ENCODE data around the gene NT5C1A. TPM values are rescaled to one million over a fixed set of nuclear protein-coding genes. Genes with fewer than 3 reads are reported as not detected.

The NT5C1A gene
- polyA plus RNA-seq, 2 of the 4 experiments (the other 2 are of a cell fraction) = not detected

DNA sequence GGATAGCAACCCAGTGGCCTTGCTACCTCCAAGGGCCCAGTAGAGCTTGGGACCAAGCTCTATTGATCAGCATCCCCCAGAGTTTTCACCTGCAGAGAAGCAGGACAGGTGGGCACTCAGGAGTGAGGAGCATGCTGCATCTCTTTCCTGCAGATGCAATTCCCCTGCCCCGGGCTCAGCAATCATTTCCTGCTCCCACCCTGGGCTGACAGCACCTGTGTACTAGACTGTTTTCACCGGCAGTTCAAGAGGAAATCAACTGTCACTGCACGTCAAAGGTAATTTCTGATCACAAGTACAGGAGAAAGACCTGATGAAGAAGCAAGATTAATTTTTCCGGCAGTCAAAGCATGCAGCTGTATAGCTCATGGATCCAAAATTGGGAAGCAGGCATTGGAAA, 8.8 kb upstream of the NT5C1A start:
- H3K4me1 ChIP-seq = peaks cover 4% of the 10 kb centered on the region; the same call in 1 of the 3 replicates
- no peak overlapping the region for H3K27ac ChIP-seq
- no peak overlapping the region for H3K4me3 ChIP-seq
- WGBS (ENCODE audit: missing lambda C conversion rate) = 59% methylated on average over 4 of the region's 4 CpGs
- ATAC-seq (no peak), FAIRE-seq (no peak), DNase-seq (ENCODE audit: low read depth in 1 of 2, low spot score in 1 of 2) (no peak)
- no peaks in the 10 kb centered on the region for H3K9me3 ChIP-seq
- H3K4me2 ChIP-seq = no peak overlapping the region
- ChIA-PET CTCF (interaction anchor here (1.5 to 2.2 kb wide), 4 partner anchors 14 to 75 kb away, joined by 4 to 8 read pairs (median 6); no protein-coding TSS in a partner anchor), POLR2A (interaction anchor here (1.3 kb wide), 1 partner anchor 10 kb away, joined by 3 read pairs; the partner anchor contains the start of gene HPCAL4)
- TF ChIP-seq RCOR1 (IDR thresholded peaks at IDR 0.05; ENCODE audit: low read depth, low read length) = no peak
- TF ChIP-seq CHD2 (IDR thresholded peaks at IDR 0.05; ENCODE audit: low read length, partially characterized antibody) = no peak
- TF ChIP-seq MAFK (IDR thresholded peaks at IDR 0.05; ENCODE audit: partially characterized antibody) = no peak
- no peak for TF ChIP-seq ZC3H11A (IDR thresholded peaks at IDR 0.05)
- no peak for TF ChIP-seq HDAC2 (IDR thresholded peaks at IDR 0.05)
- no peak for TF ChIP-seq ZNF302 (CRISPR knock-in tag; IDR thresholded peaks at IDR 0.05)
- no peak for TF ChIP-seq MAZ (IDR thresholded peaks at IDR 0.05; ENCODE audit: borderline replicate concordance, low read depth, low read length)
- TF ChIP-seq HOXA7 (CRISPR knock-in tag; IDR thresholded peaks at IDR 0.05) = no peak
- TF ChIP-seq TFCP2L1 (CRISPR knock-in tag; IDR thresholded peaks at IDR 0.05) = no peak
- TF ChIP-seq HOXB5 (CRISPR knock-in tag; IDR thresholded peaks at IDR 0.05) = no peak
- TF ChIP-seq NFE2L2 (conservative IDR thresholded peaks at IDR 0.05; ENCODE audit: low read length) = no peak

DNA sequence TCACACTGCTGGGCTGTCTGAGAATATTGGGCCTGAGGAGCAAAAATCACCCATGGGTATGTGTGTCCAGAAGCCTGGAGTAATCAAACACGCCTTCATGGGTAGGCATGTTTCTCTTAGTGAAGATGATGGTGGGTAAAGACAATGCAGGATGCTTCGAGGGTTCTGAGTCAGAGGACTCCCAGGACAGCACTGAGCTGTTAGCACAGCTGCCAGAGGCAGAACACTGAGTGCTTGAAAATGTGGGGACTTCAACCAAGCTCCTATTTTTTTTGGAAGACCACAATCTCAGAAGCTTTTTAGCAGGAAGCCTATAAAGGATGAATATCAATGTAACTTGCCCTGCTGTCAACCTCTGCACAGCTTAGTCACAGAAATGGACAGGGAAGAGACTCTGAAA, 7.9 kb upstream of the NT5C1A start:
- WGBS (ENCODE audit: missing lambda C conversion rate) = 0% methylated on average over 2 of the region's 2 CpGs
- ATAC-seq (0 out of 6 replicates have a peak, but pooled peaks of 1 of the 2 experiments have one; percentile 25), DNase-seq (ENCODE audit: low read depth in 1 of 2, low spot score in 1 of 2) (no peak), FAIRE-seq (no peak)
- POLR2A ChIA-PET = no interaction called here
- H3K4me2 ChIP-seq = no peak overlapping the region
- H3K4me1 ChIP-seq = peaks cover 4% of the 10 kb centered on the region; the same call in 1 of the 3 replicates
- TF ChIP-seq SREBF2 (IDR thresholded peaks at IDR 0.05) = no peak
- H3K4me3 ChIP-seq = no peak overlapping the region
- CTCF ChIA-PET = interaction anchor here (1.8 to 2.1 kb wide), 2 partner anchors 22 to 26 kb away, joined by 6 to 8 read pairs; no protein-coding TSS in a partner anchor
- H3K9me3 ChIP-seq = no peaks in the 10 kb centered on the region
- no peak overlapping the region for H3K27ac ChIP-seq

GRCh38 chr1:39678889-39679288, 7.0 kb upstream of the NT5C1A start:
- ChIA-PET POLR2A (no interaction called here), CTCF (interaction anchor here (0.6 to 1.6 kb wide), 4 partner anchors 20 to 295 kb away, joined by 3 to 4 read pairs (median 3); no protein-coding TSS in a partner anchor)
- TF ChIP-seq FOSL2 (IDR thresholded peaks at IDR 0.05) = no peak
- no peak for TF ChIP-seq FOSL2 (CRISPR knock-in tag; IDR thresholded peaks at IDR 0.05)
- no peak for TF ChIP-seq ZFP36 (IDR thresholded peaks at IDR 0.05; ENCODE audit: borderline replicate concordance, partially characterized antibody)
- no peak for TF ChIP-seq ELK1 (IDR thresholded peaks at IDR 0.05; ENCODE audit: low read depth, low read length)
- TF ChIP-seq KDM5A (IDR thresholded peaks at IDR 0.05) = no peak
- no peak for TF ChIP-seq MYC (IDR thresholded peaks at IDR 0.05; ENCODE audit: borderline replicate concordance, low read length)
- no peak for TF ChIP-seq MAZ (IDR thresholded peaks at IDR 0.05; ENCODE audit: borderline replicate concordance, low read depth, low read length)
- no peak for TF ChIP-seq RAD21 (conservative IDR thresholded peaks at IDR 0.05 in 1 of 2, IDR thresholded peaks at IDR 0.05 in 1 of 2)
- TF ChIP-seq ZNF302 (CRISPR knock-in tag; IDR thresholded peaks at IDR 0.05) = no peak
- TF ChIP-seq SMC3 (IDR thresholded peaks at IDR 0.05) = no peak
- no peak for FAIRE-seq
- H3K27ac ChIP-seq = no peak overlapping the region
- H3K9me3 ChIP-seq = no peaks in the 10 kb centered on the region
- H3K4me3 ChIP-seq = no peak overlapping the region
- H3K4me1 ChIP-seq = peaks cover 4% of the 10 kb centered on the region; the same call in 1 of the 3 replicates
- ATAC-seq = no peak
- H3K4me2 ChIP-seq = no peak overlapping the region
- DNase-seq (ENCODE audit: low read depth in 1 of 2, low spot score in 1 of 2) = no peak
- WGBS (ENCODE audit: missing lambda C conversion rate) = 39% methylated on average over 2 of the region's 2 CpGs

DNA sequence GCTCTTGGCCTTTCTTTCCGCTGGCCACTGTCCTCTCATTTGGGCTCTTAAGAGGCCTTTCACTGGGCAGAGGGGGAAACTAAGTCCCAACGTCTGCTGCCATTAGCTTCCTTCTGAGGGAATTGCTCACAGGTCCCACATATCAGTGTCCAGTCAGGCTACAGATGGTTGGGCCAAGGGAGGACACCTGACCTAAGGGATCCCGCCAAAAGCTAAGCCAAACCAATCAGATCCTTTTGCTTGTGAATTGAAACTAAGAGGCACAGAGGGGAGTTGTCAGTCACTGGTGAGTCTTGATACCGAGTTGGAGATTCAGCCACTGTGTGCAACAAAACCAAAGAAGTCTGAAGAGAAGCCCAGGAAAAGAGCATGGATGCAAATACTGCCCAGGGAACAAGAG, 5.7 kb upstream of the NT5C1A start:
- WGBS (ENCODE audit: missing lambda C conversion rate) = 63% methylated on average over 4 of the region's 4 CpGs
- FAIRE-seq = no peak
- no peaks in the 10 kb centered on the region for H3K9me3 ChIP-seq
- TF ChIP-seq KDM5A (IDR thresholded peaks at IDR 0.05) = no peak
- TF ChIP-seq ZNF302 (CRISPR knock-in tag; IDR thresholded peaks at IDR 0.05) = no peak
- no peak for TF ChIP-seq JUN (IDR thresholded peaks at IDR 0.05)
- no peak for TF ChIP-seq SMC3 (IDR thresholded peaks at IDR 0.05)
- no peak overlapping the region for H3K4me2 ChIP-seq
- DNase-seq (ENCODE audit: low read depth in 1 of 2, low spot score in 1 of 2) = no peak
- H3K27ac ChIP-seq = no peak overlapping the region
- H3K4me3 ChIP-seq = no peak overlapping the region
- ChIA-PET CTCF (interaction anchor here (0.5 to 1.6 kb wide), 4 partner anchors 19 to 352 kb away, joined by 3 to 4 read pairs (median 3); no protein-coding TSS in a partner anchor), POLR2A (no interaction called here)
- H3K4me1 ChIP-seq = peaks cover 4% of the 10 kb centered on the region; the same call in 1 of the 3 replicates
- no peak for ATAC-seq
